Hepatocyte (in vitro differentiated cells): Measurements from ENCODE around the gene CDH4. TPM values are rescaled to one million over a fixed set of nuclear protein-coding genes. Genes with fewer than 3 reads are reported as not detected.

Experiments used
- DNase-seq: peaks from one replicate; pipeline ENCODE4 v3.0.0-alpha.2; 2016; ENCODE audit warnings: low spot score
- H2AFZ ChIP-seq: fragments of 200-600 bp; sonication (generic); 2 replicates; pipeline ENCODE4 v1.6.0; 2016; ENCODE audit warnings: antibody characterized with exemption, mild to moderate bottlenecking
- H3K27ac ChIP-seq: fragments of 200-600 bp; sonication (generic); 2 replicates; pipeline ENCODE4 v1.5.1; 2016; ENCODE audit warnings: mild to moderate bottlenecking
- H3K27me3 ChIP-seq: fragments of 200-600 bp; sonication (generic); 2 replicates; pipeline ENCODE4 v1.6.1; 2016
- H3K36me3 ChIP-seq: fragments of 200-600 bp; sonication (generic); replicated peaks from 2 replicates; pipeline ENCODE4 v1.5.1; 2016; ENCODE audit warnings: low read depth; ENCODE audit not compliant: insufficient read depth
- H3K4me1 ChIP-seq: fragments of 200-600 bp; sonication (generic); 2 replicates; pipeline ENCODE4 v1.5.1; 2016; ENCODE audit warnings: mild to moderate bottlenecking, moderate library complexity; ENCODE audit not compliant: insufficient read depth
- H3K4me2 ChIP-seq: fragments of 200-600 bp; sonication (generic); 2 replicates; pipeline ENCODE4 v1.6.0; 2016
- H3K4me3 ChIP-seq: fragments of 200-600 bp; sonication (generic); 2 replicates; pipeline ENCODE4 v1.5.1; 2016; ENCODE audit warnings: mild to moderate bottlenecking
- H3K79me2 ChIP-seq: fragments of 200-600 bp; sonication (generic); 2 replicates; pipeline ENCODE4 v1.6.0; 2017; ENCODE audit warnings: mild to moderate bottlenecking
- H3K9me2 ChIP-seq: fragments of 200-600 bp; sonication (generic); replicated peaks from 2 replicates; pipeline ENCODE4 v1.6.0; 2017; ENCODE audit warnings: mild to moderate bottlenecking; ENCODE audit not compliant: insufficient read depth
- H3K9me3 ChIP-seq: fragments of 200-600 bp; sonication (generic); 2 replicates; pipeline ENCODE4 v1.5.1; 2016; ENCODE audit warnings: low read depth, mild to moderate bottlenecking
- H4K20me1 ChIP-seq: fragments of 200-600 bp; sonication (generic); 2 replicates; pipeline ENCODE4 v1.6.0; 2016; ENCODE audit warnings: mild to moderate bottlenecking; ENCODE audit not compliant: insufficient read depth, poor library complexity, severe bottlenecking
- CTCF ChIP-seq: fragments of 200-600 bp; sonication (generic); IDR thresholded peaks from 2 replicates; pipeline ENCODE4 v1.5.1; 2016; ENCODE audit warnings: antibody characterized with exemption, mild to moderate bottlenecking; ENCODE audit not compliant: poor library complexity
- EZH2 ChIP-seq: fragments of 200-600 bp; sonication (generic); IDR thresholded peaks from 2 replicates; pipeline ENCODE4 v1.6.1; 2016; ENCODE audit warnings: antibody characterized with exemption, mild to moderate bottlenecking, borderline replicate concordance
- EZH2phosphoT487 ChIP-seq: fragments of 200-600 bp; sonication (generic); IDR thresholded peaks from one replicate; pipeline ENCODE4 v1.6.1; 2018; ENCODE audit warnings: antibody characterized with exemption, mild to moderate bottlenecking, low read depth, moderate library complexity; ENCODE audit not compliant: unreplicated experiment, severe bottlenecking
- WGBS: methylation state at CpG from one replicate; pipeline ENCODE4 v1.1.6; 2016; ENCODE audit warnings: low lambda C conversion rate; ENCODE audit errors: missing lambda C conversion rate; 5-methylcytosine and 5-hydroxymethylcytosine counted together
- polyA plus RNA-seq: library from polyadenylated mRNA; unstranded; fragments of >200 nt; fragmentation: Nextera tagmentation; extraction: Ambion mirVana; gene quantifications from 2 replicates; pipeline ENCODE4 v1.2.1, GENCODE V29; 2016
- total RNA-seq: library from RNA; depleted of rRNA; stranded (reverse); fragments of >200 nt; gene quantifications from 2 replicates; pipeline ENCODE4 v1.2.3, GENCODE V29; 2014

The CDH4 gene
- total and polyA plus RNA-seq, 2 experiments from 2014 or later = 0.53 to 0.73 TPM

GRCh38 chr20:61300293-61300692 lies 48.2 kb downstream of the CDH4 start:
- Histone ChIP-seq H4K20me1 (no peaks in the 10 kb centered on the region), H3K4me3 (no peak overlapping the region), H3K36me3 (no peaks in the 10 kb centered on the region), H3K27ac (no peak overlapping the region), H3K27me3 (no peaks in the 10 kb centered on the region), H3K9me3 (no peaks in the 10 kb centered on the region), H3K9me2 (no peaks in the 10 kb centered on the region), H3K4me1 (no peaks in the 10 kb centered on the region), H3K4me2 (no peak overlapping the region), H3K79me2 (no peaks in the 10 kb centered on the region), H2AFZ (no peak overlapping the region)
- DNase-seq = no peak
- 85% methylated on average over 13 of the region's 14 CpGs for WGBS
- TF ChIP-seq CTCF (no peak), EZH2phosphoT487 (no peak), EZH2 (no peak)

- no peak for TF ChIP-seq CTCF
- no peak for TF ChIP-seq EZH2phosphoT487
- no peak for TF ChIP-seq EZH2
Measured at GRCh38 chr20:61300709-61301108, 48.6 kb downstream of the CDH4 start.

GRCh38 chr20:61301711-61302525 lies 49.9 kb downstream of the CDH4 start:
- Histone ChIP-seq H3K4me2 (no peak overlapping the region), H3K4me3 (no peak overlapping the region), H3K27me3 (no peaks in the 10 kb centered on the region), H3K27ac (no peak overlapping the region), H3K4me1 (no peaks in the 10 kb centered on the region), H3K79me2 (no peaks in the 10 kb centered on the region), H3K9me2 (no peaks in the 10 kb centered on the region), H3K36me3 (no peaks in the 10 kb centered on the region), H4K20me1 (no peaks in the 10 kb centered on the region), H3K9me3 (no peaks in the 10 kb centered on the region), H2AFZ (no peak overlapping the region)
- DNase-seq = no peak
- no peak for TF ChIP-seq EZH2phosphoT487
- TF ChIP-seq CTCF = no peak
- no peak for TF ChIP-seq EZH2
- WGBS = 80% methylated on average over 21 of the region's 21 CpGs

More at GRCh38 chr20:61300709-61301108, 48.6 kb downstream of the CDH4 start:
- DNase-seq = no peak
- Histone ChIP-seq H3K9me2 (no peaks in the 10 kb centered on the region), H3K36me3 (no peaks in the 10 kb centered on the region), H3K27ac (no peak overlapping the region), H3K79me2 (no peaks in the 10 kb centered on the region), H3K9me3 (no peaks in the 10 kb centered on the region), H4K20me1 (no peaks in the 10 kb centered on the region), H3K4me3 (no peak overlapping the region), H3K27me3 (no peaks in the 10 kb centered on the region), H3K4me2 (no peak overlapping the region), H3K4me1 (no peaks in the 10 kb centered on the region), H2AFZ (no peak overlapping the region)
- 73% methylated on average over 8 of the region's 10 CpGs for WGBS
